T-helper 2 cell treated with Interferon-gamma antibody and Interleukin-4, amounts not matched to agents 5 μg/mL and 100 μg/mL, for 36 hours (primary cell): ENCODE data around the gene ZBTB49.
"Not testable (repeated sequence)": the region's sequence is repeated elsewhere in the genome, so short reads cannot be mapped to it uniquely, and the experiment has no call there.

ENCODE experiments used
- DNase-seq: peaks from one replicate; pipeline ENCODE4 v3.0.0; 2021; ENCODE audit warnings: low spot score
- H3K27ac Mint-ChIP-seq: one replicate; pipeline ENCODE4 v1.8.0; 2021; ENCODE audit warnings: mild to moderate bottlenecking, mixed read lengths
- H3K27me3 Mint-ChIP-seq: one replicate; pipeline ENCODE4 v1.8.0; 2021; ENCODE audit warnings: low read depth, mixed read lengths
- H3K36me3 Mint-ChIP-seq: one replicate; pipeline ENCODE4 v1.8.0; 2021; ENCODE audit warnings: low read depth, mixed read lengths
- H3K4me1 Mint-ChIP-seq: one replicate; pipeline ENCODE4 v1.8.0; 2021; ENCODE audit warnings: low read depth, mixed read lengths
- H3K4me3 Mint-ChIP-seq: one replicate; pipeline ENCODE4 v1.8.0; 2022; ENCODE audit warnings: mild to moderate bottlenecking, moderate library complexity, mixed read lengths
- H3K9me3 Mint-ChIP-seq: one replicate; pipeline ENCODE4 v1.8.0; 2021; ENCODE audit warnings: mixed read lengths

The ZBTB49 gene, protein sequence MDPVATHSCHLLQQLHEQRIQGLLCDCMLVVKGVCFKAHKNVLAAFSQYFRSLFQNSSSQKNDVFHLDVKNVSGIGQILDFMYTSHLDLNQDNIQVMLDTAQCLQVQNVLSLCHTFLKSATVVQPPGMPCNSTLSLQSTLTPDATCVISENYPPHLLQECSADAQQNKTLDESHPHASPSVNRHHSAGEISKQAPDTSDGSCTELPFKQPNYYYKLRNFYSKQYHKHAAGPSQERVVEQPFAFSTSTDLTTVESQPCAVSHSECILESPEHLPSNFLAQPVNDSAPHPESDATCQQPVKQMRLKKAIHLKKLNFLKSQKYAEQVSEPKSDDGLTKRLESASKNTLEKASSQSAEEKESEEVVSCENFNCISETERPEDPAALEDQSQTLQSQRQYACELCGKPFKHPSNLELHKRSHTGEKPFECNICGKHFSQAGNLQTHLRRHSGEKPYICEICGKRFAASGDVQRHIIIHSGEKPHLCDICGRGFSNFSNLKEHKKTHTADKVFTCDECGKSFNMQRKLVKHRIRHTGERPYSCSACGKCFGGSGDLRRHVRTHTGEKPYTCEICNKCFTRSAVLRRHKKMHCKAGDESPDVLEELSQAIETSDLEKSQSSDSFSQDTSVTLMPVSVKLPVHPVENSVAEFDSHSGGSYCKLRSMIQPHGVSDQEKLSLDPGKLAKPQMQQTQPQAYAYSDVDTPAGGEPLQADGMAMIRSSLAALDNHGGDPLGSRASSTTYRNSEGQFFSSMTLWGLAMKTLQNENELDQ

DNA sequence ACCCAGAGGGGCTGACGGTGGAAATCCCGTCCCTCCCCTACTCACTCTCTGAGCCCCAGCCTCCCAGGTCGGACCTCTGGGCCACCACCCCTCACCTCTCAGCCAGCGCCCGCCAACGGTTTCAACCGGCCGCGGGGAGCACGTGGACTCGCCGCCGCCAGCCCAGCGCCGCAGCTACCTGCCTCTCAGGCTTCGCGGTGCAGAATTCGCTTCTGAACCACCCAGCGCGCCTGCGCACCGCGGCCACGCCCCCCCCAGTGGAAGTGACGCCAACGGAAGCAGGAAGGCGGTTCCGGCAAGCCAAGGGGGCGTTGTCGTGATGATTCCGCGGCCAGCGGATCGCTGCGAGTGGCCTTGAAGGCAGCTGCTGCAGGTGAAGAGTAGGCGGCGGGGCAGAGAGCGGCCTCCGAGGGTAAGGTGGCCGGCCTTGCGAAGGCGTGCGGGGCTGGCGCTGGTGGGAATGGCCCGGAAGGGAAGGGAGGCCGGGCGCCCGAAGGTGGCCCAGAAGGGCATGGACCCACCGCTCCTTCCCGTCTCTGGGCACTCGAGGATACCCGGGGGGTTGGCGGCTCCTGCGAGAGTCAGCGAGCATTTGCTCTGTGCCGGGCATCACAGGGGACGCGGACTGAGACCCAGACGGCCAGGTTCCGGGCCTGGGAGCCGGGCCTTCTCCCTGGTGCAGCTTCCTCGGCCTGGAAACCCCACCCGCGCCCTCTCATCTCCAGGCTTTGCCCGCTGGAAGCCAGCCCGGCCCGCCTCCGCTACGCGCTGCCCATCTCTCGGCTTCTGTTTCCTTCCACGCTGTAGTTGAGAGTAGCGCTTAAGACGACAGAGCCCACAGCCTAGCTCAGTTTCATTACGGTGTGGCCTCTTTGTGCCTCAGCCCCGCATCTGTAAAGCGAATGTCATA is at the start of gene ZBTB49, which contains the start of gene LYAR:
Gene ZBTB49, plus strand, starts transcription at position 311 of the 910 bp plus-strand sequence. CDS start 9,695 bp downstream, outside the sequence.
Gene LYAR, minus strand, starts transcription at position 214 of the 910 bp plus-strand sequence. CDS start 6,412 bp downstream, outside the sequence.
- DNase-seq: peak; percentile 97
- Mint-ChIP-seq H3K4me3 (peak within 1 kb of the TSS; percentile 95), H3K27ac (peak within 1 kb of the TSS; percentile 92), H3K27me3 (no peaks in the 10 kb centered on the region), H3K9me3 (no peaks in the 10 kb centered on the region), H3K4me1 (peaks cover 26% of the 10 kb centered on the region), H3K36me3 (peaks cover 11% of the 10 kb centered on the region)

DNA sequence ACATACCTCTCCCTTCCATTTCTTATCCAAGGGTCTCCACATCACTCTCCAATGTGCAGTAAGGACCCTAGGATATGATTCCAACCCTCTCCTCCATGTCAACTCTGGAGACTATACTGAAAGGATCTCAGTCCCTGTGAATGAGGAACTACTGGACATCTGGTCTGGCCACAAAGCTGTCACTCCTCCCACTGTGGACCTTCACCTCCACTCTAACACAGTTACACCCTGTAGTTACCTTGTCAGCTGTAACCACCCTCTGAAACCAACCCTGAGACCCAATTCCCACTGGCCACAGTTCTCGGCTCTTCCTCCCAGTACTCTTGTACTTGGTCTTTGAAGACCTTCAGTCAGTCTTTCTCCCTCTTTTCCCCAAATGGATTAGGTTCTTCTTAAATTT is 44.9 kb upstream of the ZBTB49 start:
- Mint-ChIP-seq H3K4me1 (peaks cover 13% of the 10 kb centered on the region), H3K27me3 (no peaks in the 10 kb centered on the region), H3K4me3 (no peak overlapping the region), H3K27ac (peak overlapping the region; percentile 11), H3K9me3 (no peaks in the 10 kb centered on the region), H3K36me3 (peaks cover 17% of the 10 kb centered on the region)
- no peak for DNase-seq

GRCh38 chr4:4247696-4248028 is 42.4 kb upstream of the ZBTB49 start:
- Mint-ChIP-seq H3K27me3 (no peaks in the 10 kb centered on the region), H3K36me3 (peaks cover 10% of the 10 kb centered on the region), H3K27ac (peak overlapping the region; percentile 97), H3K4me3 (peak overlapping the region; percentile 95), H3K4me1 (peaks cover 13% of the 10 kb centered on the region), H3K9me3 (no peaks in the 10 kb centered on the region)
- DNase-seq: no peak

- peaks cover 13% of the 10 kb centered on the region for H3K4me1 Mint-ChIP-seq
- peaks cover 10% of the 10 kb centered on the region for H3K36me3 Mint-ChIP-seq
- H3K4me3 Mint-ChIP-seq: peak within 1 kb of the TSS; percentile 95
- no peaks in the 10 kb centered on the region for H3K9me3 Mint-ChIP-seq
- peak within 1 kb of the TSS; percentile 97 for H3K27ac Mint-ChIP-seq
- no peaks in the 10 kb centered on the region for H3K27me3 Mint-ChIP-seq
- DNase-seq: peak; percentile 91
Observed at GRCh38 chr4:4248029-4248884, 41.8 kb upstream of the ZBTB49 start, which contains the start of gene TMEM128. TSS of gene TMEM128 (minus strand) at chr4:4248223. CDS start at chr4:4248202, 21 bp downstream.

- no peak for DNase-seq
- Mint-ChIP-seq H3K9me3 (no peaks in the 10 kb centered on the region), H3K27ac (peak overlapping the region; percentile 97), H3K4me1 (peaks cover 13% of the 10 kb centered on the region), H3K36me3 (peaks cover 10% of the 10 kb centered on the region), H3K4me3 (peak overlapping the region; percentile 95), H3K27me3 (no peaks in the 10 kb centered on the region)
Observed at GRCh38 chr4:4248885-4249203, 41.2 kb upstream of the ZBTB49 start.

DNA sequence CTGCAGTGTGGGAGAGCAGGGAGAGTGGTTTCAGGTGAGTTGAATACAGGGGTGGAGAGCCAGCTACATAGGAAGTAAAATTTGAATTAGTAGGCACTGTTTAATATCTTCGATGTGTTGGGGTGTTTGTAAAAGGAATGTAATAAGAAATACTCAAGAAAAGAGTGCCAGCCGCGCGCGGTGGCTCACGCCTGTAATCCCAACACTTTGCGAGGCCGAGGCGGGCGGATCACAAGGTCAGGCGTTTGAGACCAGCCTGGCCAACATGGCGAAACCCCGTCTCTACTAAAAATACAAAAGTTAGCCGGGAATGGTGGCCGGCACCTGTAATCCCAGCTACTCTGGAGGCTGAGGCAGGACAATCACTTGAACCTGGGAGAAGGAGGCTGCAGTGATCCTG is 40.7 kb upstream of the ZBTB49 start:
- not testable (repeated sequence) for H3K27ac Mint-ChIP-seq, H3K27me3 Mint-ChIP-seq, DNase-seq, H3K9me3 Mint-ChIP-seq
- Mint-ChIP-seq H3K36me3 (peaks cover 10% of the 10 kb centered on the region), H3K4me1 (peaks cover 13% of the 10 kb centered on the region), H3K4me3 (peak overlapping the region; percentile 95)

DNA sequence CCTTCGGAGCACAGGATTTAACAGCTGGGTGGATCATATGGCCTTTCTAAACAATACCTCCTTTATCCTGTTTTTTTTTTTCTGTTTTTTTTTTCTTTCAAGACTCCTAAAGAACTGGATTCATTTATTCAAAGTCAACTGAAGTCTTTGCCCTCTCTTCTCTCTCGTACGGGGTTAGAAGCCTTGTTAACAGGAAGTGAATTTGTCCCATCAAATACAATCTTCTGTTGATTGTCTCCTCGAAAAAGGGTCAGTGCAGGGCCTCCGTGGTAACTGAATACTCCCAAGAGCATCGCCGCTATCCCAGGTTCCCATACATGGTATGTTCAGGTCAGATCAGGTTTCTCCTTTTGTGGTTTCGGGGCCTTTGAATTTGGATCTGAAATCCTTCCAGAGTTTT is 40.2 kb upstream of the ZBTB49 start:
- no peaks in the 10 kb centered on the region for H3K9me3 Mint-ChIP-seq

GRCh38 chr4:4254199-4254598 is 35.9 kb upstream of the ZBTB49 start:
- DNase-seq: no peak
- no peak overlapping the region for H3K4me3 Mint-ChIP-seq
- H3K27me3 Mint-ChIP-seq: peaks cover 2% of the 10 kb centered on the region
- H3K36me3 Mint-ChIP-seq: no peaks in the 10 kb centered on the region
- no peak overlapping the region for H3K27ac Mint-ChIP-seq
- no peaks in the 10 kb centered on the region for H3K9me3 Mint-ChIP-seq
- H3K4me1 Mint-ChIP-seq: no peaks in the 10 kb centered on the region

More for the DNA sequence above, 40.2 kb upstream of the ZBTB49 start:
- Mint-ChIP-seq H3K36me3 (peaks cover 10% of the 10 kb centered on the region), H3K4me3 (peak overlapping the region; percentile 28), H3K27ac (no peak overlapping the region), H3K27me3 (no peaks in the 10 kb centered on the region), H3K4me1 (peaks cover 13% of the 10 kb centered on the region)
- no peak for DNase-seq

DNA sequence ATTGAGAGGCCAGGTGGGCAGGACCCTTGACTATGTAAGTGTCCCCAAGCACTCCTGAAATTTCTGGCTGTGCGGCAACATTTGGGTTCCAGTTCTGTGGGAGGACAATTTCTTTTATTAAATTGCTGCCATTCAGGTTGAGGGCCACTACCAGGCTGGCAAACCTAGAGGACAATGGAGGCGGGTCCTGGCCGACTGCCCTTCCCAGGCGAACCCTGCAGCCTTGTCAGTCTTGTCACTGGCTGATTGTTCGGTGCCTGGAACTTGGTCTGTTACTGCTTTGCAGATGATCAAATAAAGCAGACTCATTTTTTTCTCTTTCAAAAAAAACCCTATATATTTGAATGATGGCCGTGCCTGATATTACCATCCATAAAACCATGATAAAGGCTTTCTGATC is 35.4 kb upstream of the ZBTB49 start:
- peaks cover 2% of the 10 kb centered on the region for H3K27me3 Mint-ChIP-seq
- no peaks in the 10 kb centered on the region for H3K9me3 Mint-ChIP-seq
- no peak overlapping the region for H3K27ac Mint-ChIP-seq
- no peaks in the 10 kb centered on the region for H3K36me3 Mint-ChIP-seq
- DNase-seq: no peak
- H3K4me1 Mint-ChIP-seq: no peaks in the 10 kb centered on the region
- H3K4me3 Mint-ChIP-seq: no peak overlapping the region

DNA sequence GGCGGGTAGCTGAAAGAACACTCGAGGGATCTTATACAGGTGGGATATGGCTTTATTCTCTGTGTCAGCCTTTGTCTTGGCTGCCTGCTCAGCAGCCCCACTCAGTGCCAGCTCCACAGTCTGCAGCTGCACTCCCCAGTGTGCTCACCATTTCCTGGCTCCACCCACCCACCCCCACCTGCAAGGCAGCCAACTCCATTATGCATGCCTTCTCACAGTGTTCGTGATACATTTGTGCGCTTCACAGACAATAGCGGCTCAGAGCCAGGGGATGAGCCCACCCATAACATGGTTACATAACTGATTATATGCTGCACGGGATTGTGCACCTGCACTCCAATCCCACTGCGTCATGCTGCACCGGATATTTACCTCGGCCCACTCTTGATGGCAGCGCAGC is 33.3 kb upstream of the ZBTB49 start:
- H3K4me3 Mint-ChIP-seq: no peak overlapping the region
- no peaks in the 10 kb centered on the region for H3K9me3 Mint-ChIP-seq
- no peaks in the 10 kb centered on the region for H3K36me3 Mint-ChIP-seq
- peaks cover 2% of the 10 kb centered on the region for H3K27me3 Mint-ChIP-seq
- no peaks in the 10 kb centered on the region for H3K4me1 Mint-ChIP-seq
- no peak for DNase-seq
- H3K27ac Mint-ChIP-seq: no peak overlapping the region

GRCh38 chr4:4257705-4258104 is 32.3 kb upstream of the ZBTB49 start:
- H3K27ac Mint-ChIP-seq, H3K4me3 Mint-ChIP-seq, H3K9me3 Mint-ChIP-seq, H3K36me3 Mint-ChIP-seq, DNase-seq, H3K27me3 Mint-ChIP-seq, H3K4me1 Mint-ChIP-seq: not testable (repeated sequence)

- no peak for DNase-seq
- H3K9me3 Mint-ChIP-seq: no peaks in the 10 kb centered on the region
- peaks cover 2% of the 10 kb centered on the region for H3K27me3 Mint-ChIP-seq
- no peak overlapping the region for H3K4me3 Mint-ChIP-seq
- H3K27ac Mint-ChIP-seq: no peak overlapping the region
- no peaks in the 10 kb centered on the region for H3K4me1 Mint-ChIP-seq
- no peaks in the 10 kb centered on the region for H3K36me3 Mint-ChIP-seq
Observed at GRCh38 chr4:4259484-4260100, 30.5 kb upstream of the ZBTB49 start.
